ENCODE measurements around the gene PCDHB5. TPM values are rescaled to one million over a fixed set of nuclear protein-coding genes. Genes with fewer than 3 reads are reported as not detected.
"Not testable (repeated sequence)": the region's sequence is repeated elsewhere in the genome, so short reads cannot be mapped to it uniquely, and the experiment has no call there.

Gene PCDHB5
- polyA plus RNA-seq, 1 donor (not counting 4 experiments of a cell fraction or from before 2014, with no cell fraction given) = 0.09 TPM

DNA sequence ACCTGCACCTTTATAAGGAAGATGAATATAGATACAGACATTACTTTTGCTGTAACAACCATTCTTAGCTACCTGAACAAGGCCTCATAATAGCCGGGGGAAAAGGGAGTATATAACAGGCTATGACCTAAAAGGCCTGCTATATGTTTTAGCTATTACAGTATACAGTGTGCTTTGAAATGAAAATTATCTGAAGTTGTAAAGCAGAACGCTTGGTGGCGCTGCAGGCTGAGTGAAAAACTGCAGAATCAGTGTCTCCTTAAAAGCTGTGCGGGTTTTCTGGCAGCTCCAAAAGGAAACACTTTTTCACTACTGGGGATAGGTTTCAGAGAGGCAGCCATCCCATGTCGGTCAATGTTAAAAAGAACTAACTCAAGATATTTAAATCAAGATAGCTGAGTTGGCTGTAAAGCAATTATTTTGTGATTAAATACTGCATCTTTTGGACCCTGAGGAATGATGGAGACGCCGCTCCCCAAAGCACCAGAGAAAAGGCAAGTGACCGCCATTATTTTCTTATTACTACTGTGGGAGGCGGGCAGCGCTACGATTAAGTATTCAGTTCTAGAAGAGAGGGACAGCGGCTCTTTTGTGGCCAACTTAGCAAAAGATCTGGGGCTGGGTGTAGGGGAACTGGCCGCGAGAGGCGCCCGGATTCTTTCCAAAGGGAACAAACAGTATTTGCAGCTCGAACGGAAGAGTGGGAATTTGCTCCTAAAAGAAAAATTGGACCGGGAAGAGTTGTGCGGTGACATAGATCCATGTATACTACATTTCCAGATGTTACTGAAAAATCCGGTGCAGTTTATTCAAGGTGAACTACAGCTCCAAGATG, 20.8 kb downstream of the PCDHB5 start:
- TF ChIP-seq, protein P1, sequence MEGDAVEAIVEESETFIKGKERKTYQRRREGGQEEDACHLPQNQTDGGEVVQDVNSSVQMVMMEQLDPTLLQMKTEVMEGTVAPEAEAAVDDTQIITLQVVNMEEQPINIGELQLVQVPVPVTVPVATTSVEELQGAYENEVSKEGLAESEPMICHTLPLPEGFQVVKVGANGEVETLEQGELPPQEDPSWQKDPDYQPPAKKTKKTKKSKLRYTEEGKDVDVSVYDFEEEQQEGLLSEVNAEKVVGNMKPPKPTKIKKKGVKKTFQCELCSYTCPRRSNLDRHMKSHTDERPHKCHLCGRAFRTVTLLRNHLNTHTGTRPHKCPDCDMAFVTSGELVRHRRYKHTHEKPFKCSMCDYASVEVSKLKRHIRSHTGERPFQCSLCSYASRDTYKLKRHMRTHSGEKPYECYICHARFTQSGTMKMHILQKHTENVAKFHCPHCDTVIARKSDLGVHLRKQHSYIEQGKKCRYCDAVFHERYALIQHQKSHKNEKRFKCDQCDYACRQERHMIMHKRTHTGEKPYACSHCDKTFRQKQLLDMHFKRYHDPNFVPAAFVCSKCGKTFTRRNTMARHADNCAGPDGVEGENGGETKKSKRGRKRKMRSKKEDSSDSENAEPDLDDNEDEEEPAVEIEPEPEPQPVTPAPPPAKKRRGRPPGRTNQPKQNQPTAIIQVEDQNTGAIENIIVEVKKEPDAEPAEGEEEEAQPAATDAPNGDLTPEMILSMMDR (optimal IDR thresholded peaks at IDR 0.05 in 1 of 3, IDR thresholded peaks at IDR 0.05 in 1 of 3, conservative IDR thresholded peaks at IDR 0.05 in 1 of 3; ENCODE audit: extremely low read depth in 1 of 3, insufficient read depth in 2 of 3, low read length in 3 of 3) = no peak
- TF ChIP-seq EZH2 (IDR thresholded peaks at IDR 0.05; ENCODE audit: low read length) = no peak
- H3K79me2 ChIP-seq (ENCODE audit: control insufficient read depth, insufficient read depth, low read length) = no peaks in the 10 kb centered on the region
- H3K4me3 ChIP-seq (ENCODE audit: control insufficient read depth in 2 of 3, extremely low read depth in 1 of 3, insufficient read depth in 2 of 3, low read depth in 1 of 3, low read length in 3 of 3) = no peak overlapping the region
- no peaks in the 10 kb centered on the region for H4K20me1 ChIP-seq (ENCODE audit: control insufficient read depth, extremely low read depth, insufficient read depth, low read length)
- DNase-seq (ENCODE audit: low read depth, low spot score) (no peak), FAIRE-seq (no peak)
- no peaks in the 10 kb centered on the region for H3K36me3 ChIP-seq (ENCODE audit: control insufficient read depth in 2 of 2, extremely low read depth in 1 of 2, insufficient read depth in 2 of 2, low read length in 2 of 2)
- dilution Hi-C loops (cut with MboI; ENCODE audit: extremely low pct_ligation_motif_present, low sequenced_read_pairs) = no loop called here
- no peak overlapping the region for H2AFZ ChIP-seq (ENCODE audit: control insufficient read depth, low read length)
- no peak overlapping the region for H3K27ac ChIP-seq (ENCODE audit: control insufficient read depth, insufficient read depth, low read length)
- H3K9me1 ChIP-seq (ENCODE audit: control insufficient read depth, extremely low read depth, insufficient read depth, low read length) = no peaks in the 10 kb centered on the region
- H3K27me3 ChIP-seq (ENCODE audit: control insufficient read depth, extremely low read depth, insufficient read depth, low read length) = no peaks in the 10 kb centered on the region
- no peaks in the 10 kb centered on the region for H3K9me3 ChIP-seq (ENCODE audit: control insufficient read depth, low read depth, low read length)
- no peak overlapping the region for H3K9ac ChIP-seq (ENCODE audit: control insufficient read depth, extremely low read depth, insufficient read depth, low read length)
- H3K4me1 ChIP-seq (ENCODE audit: control insufficient read depth, extremely low read depth, insufficient read depth, low read length) = no peaks in the 10 kb centered on the region
- no peak overlapping the region for H3K4me2 ChIP-seq (ENCODE audit: control insufficient read depth, extremely low read depth, insufficient read depth, low read depth, low read length)

DNA sequence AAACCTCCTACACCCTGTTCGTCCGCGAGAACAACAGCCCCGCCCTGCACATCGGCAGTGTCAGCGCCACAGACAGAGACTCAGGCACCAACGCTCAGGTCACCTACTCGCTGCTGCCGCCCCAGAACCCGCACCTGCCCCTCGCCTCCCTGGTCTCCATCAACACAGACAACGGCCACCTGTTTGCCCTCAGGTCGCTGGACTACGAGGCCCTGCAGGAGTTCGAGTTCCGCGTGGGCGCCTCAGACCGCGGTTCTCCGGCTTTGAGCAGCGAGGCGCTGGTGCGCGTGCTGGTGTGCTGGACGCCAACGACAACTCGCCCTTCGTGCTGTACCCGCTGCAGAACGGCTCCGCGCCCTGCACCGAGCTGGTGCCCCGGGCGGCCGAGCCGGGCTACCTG, 22.4 kb downstream of the PCDHB5 start:
- H3K9ac ChIP-seq (ENCODE audit: control insufficient read depth, extremely low read depth, insufficient read depth, low read length); H3K4me3 ChIP-seq (ENCODE audit: control insufficient read depth in 2 of 3, extremely low read depth in 1 of 3, insufficient read depth in 2 of 3, low read depth in 1 of 3, low read length in 3 of 3); DNase-seq (ENCODE audit: low read depth, low spot score); FAIRE-seq; H3K4me2 ChIP-seq (ENCODE audit: control insufficient read depth, extremely low read depth, insufficient read depth, low read depth, low read length); H3K4me1 ChIP-seq (ENCODE audit: control insufficient read depth, extremely low read depth, insufficient read depth, low read length); H3K9me1 ChIP-seq (ENCODE audit: control insufficient read depth, extremely low read depth, insufficient read depth, low read length); H3K36me3 ChIP-seq (ENCODE audit: control insufficient read depth in 2 of 2, extremely low read depth in 1 of 2, insufficient read depth in 2 of 2, low read length in 2 of 2); H4K20me1 ChIP-seq (ENCODE audit: control insufficient read depth, extremely low read depth, insufficient read depth, low read length); H3K27ac ChIP-seq (ENCODE audit: control insufficient read depth, insufficient read depth, low read length); dilution Hi-C loops (cut with MboI; ENCODE audit: extremely low pct_ligation_motif_present, low sequenced_read_pairs); H3K27me3 ChIP-seq (ENCODE audit: control insufficient read depth, extremely low read depth, insufficient read depth, low read length); H2AFZ ChIP-seq (ENCODE audit: control insufficient read depth, low read length); H3K79me2 ChIP-seq (ENCODE audit: control insufficient read depth, insufficient read depth, low read length); H3K9me3 ChIP-seq (ENCODE audit: control insufficient read depth, low read depth, low read length): not testable (repeated sequence)

GRCh38 chr5:141157901-141158300, 22.9 kb downstream of the PCDHB5 start:
- FAIRE-seq; H3K4me2 ChIP-seq (ENCODE audit: control insufficient read depth, extremely low read depth, insufficient read depth, low read depth, low read length); dilution Hi-C loops (cut with MboI; ENCODE audit: extremely low pct_ligation_motif_present, low sequenced_read_pairs); H3K4me3 ChIP-seq (ENCODE audit: control insufficient read depth in 2 of 3, extremely low read depth in 1 of 3, insufficient read depth in 2 of 3, low read depth in 1 of 3, low read length in 3 of 3); H3K4me1 ChIP-seq (ENCODE audit: control insufficient read depth, extremely low read depth, insufficient read depth, low read length); H3K9me3 ChIP-seq (ENCODE audit: control insufficient read depth, low read depth, low read length); DNase-seq (ENCODE audit: low read depth, low spot score); H3K36me3 ChIP-seq (ENCODE audit: control insufficient read depth in 2 of 2, extremely low read depth in 1 of 2, insufficient read depth in 2 of 2, low read length in 2 of 2); H3K27ac ChIP-seq (ENCODE audit: control insufficient read depth, insufficient read depth, low read length); H3K9ac ChIP-seq (ENCODE audit: control insufficient read depth, extremely low read depth, insufficient read depth, low read length); H2AFZ ChIP-seq (ENCODE audit: control insufficient read depth, low read length); H4K20me1 ChIP-seq (ENCODE audit: control insufficient read depth, extremely low read depth, insufficient read depth, low read length); H3K27me3 ChIP-seq (ENCODE audit: control insufficient read depth, extremely low read depth, insufficient read depth, low read length); H3K79me2 ChIP-seq (ENCODE audit: control insufficient read depth, insufficient read depth, low read length); H3K9me1 ChIP-seq (ENCODE audit: control insufficient read depth, extremely low read depth, insufficient read depth, low read length): not testable (repeated sequence)
